T1000 (cell line): ENCODE results near the gene LIN37.

Source experiments
- DNase-seq: peaks from one replicate; lab custom pipeline; 2025; ENCODE audit warnings: mixed read lengths; lab: John Stamatoyannopoulos, UW

LIN37 gene

DNA sequence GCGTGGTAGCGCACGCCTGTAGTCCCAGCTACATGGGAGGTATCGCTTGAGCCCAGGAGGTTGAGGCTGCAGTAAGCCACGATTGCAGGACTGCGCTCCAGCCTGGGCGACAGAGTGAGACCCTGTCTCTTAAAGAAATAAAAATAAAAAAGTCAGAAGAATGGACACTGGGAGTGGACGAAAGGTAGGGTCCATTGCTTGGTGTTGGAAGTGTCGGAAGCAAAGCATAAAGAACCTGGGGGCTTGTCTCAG is 26.6 kb downstream of the LIN37 start:
- DNase-seq, result no peak

DNA sequence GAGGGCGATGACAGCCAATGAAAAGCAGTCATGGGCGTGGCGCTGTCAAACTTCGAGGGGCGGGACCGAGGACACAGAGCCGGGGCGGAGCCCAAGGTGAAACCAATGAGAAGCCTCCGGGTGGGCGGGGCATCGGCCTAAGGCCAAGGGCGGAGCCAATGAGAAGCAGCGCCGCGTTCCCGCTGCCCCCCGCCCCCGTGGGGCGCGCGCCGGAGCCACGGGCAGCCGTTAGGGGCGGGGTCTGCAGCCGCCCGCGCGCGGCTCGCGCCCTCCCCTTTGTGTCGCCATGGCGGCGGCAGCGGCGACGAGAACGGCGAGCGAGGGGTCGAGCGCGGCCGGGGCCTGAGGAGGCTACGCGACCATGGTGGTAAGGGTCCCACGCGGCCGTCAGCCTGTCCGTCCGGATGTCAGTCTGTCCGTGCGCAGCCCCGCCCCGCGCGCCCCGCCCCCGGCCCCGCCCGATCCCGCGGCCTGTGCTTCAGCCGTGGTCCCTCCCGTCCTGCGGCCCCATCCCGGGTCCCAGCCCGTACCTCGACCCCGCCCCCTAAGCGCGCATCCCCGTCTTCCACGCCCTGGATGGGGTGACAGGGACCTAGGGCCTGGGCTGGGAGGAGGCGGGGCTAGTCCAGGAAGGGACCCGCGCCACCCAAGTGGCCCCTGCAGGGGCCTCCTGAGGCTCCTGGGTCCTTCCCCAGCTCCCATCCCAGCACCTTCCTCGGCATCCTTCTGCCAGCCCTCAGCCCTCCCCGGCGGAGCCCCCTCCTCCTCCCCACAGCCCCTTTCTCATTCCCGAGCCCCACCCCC is 27.1 kb downstream of the LIN37 start, which contains the start of gene ARHGAP33:
Gene ARHGAP33 (plus strand): TSS at position 267 of the 804 bp plus-strand sequence. CDS start 95 bp downstream, at position 362.
- DNase-seq, result peak; percentile 98

DNA sequence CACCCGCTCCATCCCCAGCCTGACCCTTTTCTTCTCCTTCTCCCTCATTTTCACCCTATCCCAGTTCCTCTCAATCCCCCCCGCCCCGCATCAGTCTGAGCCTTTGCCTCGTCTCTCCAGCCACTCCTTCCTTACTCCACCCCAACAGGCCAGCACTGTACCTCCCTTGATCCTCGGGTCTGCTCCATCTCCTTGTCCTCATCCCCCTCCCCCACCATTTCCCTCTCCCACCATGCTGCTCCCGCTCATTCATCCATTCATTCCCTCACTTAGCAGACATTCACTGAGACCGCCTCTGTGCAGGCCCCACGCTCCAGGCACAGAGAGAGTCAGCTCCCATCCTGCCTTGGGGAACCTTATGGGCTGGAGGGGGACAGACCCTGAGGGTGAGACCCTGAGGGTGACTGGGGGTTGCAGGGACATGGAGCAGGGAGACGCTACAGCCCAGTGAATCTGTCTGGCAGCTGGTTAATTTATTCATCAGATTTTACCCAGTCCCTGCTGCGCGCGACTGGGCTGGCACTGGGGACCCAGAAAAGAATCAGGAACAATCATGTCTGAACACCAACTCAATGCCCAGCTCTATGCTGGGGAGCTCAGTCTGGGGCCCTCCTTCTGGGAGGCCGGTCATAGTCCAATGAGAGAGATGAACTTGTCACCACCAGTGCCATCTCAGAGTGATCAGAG is 27.9 kb downstream of the LIN37 start:
- no peak for DNase-seq

DNA sequence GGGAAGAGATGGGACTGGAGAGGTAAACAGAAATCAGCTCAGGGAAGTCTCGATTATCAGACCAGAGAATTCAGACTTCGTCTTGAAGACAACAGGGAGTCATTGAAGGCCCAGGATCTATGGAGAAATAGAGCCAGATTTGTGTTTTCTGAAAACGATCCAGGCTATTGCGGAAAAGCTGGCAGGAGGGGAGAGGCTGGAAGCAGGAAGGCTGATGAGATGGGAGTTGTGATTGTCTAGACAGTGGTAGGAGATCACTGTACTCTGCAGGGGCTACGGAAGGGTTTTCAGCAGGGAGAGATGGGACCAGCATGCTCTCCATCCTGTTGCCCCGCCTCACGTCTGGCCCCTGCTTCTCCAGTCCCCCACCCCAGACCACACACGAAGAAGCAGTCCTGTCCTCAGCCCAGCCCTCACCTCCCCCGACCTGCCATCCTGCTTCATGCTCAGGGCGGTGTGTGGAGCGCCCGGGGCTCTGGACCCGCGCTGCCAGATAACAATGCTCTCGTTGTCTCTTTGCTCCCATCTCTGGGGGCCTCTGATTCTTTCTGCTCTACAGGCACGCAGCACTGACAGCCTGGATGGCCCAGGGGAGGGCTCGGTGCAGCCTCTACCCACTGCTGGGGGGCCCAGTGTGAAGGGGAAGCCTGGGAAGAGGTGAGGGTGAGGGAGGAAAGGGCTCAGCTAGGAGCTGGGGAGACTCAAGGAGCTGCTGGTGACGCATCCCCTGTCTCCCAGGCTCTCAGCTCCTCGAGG is 28.9 kb downstream of the LIN37 start:
- DNase-seq, result no peak

DNA sequence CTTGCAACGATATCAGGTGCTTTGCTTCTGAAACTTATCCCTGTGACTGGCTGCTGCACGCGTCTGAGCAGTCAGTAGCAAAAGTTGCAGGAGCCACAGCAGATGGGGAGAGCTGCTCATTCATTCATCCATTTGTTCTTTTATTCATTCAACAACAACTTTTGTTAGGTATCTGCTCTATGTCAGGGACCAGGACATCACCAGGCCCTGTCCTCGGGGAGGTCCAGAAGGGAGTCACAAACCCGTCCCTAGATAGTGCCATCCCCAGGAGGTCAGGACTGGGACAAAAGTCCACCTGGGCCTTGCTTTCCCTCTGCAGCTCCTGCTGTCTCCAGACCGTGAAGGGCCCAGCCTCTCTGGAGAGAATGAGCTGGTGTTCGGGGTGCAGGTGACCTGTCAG is 29.6 kb downstream of the LIN37 start:
- no peak for DNase-seq

DNA sequence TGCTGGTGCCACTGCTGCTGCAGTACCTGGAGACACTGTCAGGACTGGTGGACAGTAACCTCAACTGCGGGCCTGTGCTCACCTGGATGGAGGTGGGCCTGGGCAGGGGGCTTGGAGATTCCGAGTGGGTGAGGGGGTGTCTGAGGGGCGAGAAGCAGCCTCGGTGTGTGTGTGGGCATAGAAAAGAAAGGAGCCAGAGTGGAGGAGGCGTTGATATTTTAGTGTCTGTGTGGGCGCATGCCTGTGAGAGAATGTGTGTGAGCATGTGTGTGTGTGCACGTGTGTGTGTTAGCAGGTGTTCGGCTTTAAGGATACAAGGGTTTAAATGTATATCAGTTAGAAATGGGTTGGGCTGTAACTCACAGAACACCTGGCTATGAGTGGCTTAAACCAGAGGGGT is 30.7 kb downstream of the LIN37 start:
- no peak for DNase-seq

DNA sequence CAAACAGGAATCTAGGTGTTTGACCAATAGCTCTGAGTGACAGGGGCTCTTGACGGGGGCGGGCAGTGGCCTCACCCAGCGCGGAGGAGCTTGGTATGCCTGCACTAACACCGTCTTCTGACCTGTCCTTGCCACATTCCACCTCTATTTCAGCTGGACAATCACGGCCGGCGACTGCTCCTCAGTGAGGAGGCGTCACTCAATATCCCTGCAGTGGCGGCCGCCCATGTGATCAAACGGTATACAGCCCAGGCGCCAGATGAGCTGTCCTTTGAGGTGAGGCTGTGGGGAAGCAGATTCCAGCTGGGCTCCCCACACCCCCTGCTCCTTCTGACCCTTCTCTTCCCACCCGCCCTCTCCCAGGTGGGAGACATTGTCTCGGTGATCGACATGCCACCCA is 31.7 kb downstream of the LIN37 start:
- no peak for DNase-seq

DNA sequence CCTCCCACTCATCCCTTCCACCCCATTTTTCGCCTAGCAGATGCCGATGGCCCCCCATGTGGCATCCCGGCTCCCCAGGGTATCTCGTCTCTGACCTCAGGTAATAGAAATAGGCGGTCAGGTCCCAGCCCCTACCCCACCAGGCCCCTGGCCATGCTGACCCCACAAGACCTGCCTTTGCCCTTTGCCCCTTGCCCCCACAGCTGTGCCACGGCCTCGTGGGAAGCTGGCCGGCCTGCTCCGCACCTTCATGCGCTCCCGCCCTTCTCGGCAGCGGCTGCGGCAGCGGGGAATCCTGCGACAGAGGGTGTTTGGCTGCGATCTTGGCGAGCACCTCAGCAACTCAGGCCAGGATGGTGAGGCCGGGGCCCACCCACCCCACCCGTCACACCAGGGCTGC is 32.3 kb downstream of the LIN37 start:
- DNase-seq, result no peak

DNA sequence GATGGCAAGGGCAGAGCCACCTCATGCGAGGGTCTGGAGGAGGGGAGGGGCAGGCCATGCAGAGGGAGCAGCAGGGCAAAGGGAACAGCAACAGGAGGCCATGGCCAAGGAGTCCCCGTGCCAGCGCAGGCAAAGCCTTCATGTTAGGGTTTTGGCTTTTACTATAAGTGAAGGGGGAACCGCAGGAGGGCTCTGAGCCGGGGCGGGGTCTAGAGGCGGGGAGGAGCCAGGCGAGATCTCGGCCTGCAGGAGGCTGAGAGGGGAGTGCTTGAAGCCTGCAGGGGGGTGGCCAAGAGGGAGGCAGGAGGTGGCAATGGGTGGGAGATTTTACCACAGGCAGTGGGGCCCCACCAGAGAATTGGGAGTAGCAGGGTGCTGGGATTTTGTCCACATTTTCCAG is 33.3 kb downstream of the LIN37 start:
- no peak for DNase-seq

DNA sequence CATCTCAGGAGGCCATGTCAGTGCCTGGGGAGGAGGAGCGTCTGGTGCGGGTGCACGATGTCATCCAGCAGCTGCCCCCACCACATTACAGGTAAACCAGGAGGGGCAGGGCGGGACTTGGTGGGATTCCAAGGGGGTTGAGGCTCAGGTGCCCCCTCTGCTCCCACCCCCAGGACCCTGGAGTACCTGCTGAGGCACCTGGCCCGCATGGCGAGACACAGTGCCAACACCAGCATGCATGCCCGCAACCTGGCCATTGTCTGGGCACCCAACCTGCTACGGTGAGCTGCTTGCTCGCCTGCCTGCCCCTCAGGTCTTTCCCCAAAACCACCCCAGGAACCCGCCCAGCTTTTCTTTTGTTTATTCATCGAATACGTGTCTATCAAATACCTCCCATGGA is 34.2 kb downstream of the LIN37 start:
- DNase-seq, result no peak

DNA sequence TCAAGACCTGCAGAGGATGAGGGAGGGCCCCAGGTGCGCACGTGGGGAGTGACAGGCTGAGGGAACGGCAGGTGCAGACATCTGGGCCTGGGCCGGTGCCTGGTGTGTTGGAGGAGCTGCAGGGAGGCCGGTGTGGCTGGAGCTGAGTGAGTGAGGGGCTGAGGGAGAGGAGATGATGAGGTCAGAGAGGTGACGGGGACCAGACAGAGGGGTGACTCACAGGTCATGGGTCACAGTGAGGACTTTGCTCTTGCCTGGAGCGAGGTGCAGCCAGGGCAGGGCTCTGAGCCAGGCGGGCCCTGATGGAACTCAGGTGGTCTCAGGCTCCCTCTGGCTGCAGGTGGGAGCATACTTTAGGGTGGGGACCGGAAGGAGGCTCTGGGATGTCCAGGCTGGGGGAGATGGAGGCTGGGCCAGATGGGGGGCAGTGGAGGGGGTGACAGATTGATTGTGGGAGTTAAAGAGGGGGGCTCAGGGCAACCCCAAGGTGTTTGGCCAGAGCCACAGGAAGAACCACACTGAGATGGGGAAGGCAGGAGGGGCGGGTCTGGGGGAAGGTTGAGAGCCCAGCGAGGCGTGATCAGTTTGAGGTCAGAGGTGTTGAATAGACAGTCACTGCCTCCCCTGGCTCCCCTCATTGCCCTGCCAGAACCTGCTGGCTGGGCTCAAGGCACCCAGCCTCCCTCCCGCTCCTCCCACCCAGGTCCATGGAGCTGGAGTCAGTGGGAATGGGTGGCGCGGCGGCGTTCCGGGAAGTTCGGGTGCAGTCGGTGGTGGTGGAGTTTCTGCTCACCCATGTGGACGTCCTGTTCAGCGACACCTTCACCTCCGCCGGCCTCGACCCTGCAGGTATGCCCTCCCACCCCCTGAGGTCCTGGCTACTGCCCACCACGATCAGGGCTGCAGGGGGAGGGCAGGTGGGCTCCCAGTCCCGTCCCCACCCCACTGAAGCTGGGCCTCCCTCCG is 35.4 kb downstream of the LIN37 start:
- no peak for DNase-seq

DNA sequence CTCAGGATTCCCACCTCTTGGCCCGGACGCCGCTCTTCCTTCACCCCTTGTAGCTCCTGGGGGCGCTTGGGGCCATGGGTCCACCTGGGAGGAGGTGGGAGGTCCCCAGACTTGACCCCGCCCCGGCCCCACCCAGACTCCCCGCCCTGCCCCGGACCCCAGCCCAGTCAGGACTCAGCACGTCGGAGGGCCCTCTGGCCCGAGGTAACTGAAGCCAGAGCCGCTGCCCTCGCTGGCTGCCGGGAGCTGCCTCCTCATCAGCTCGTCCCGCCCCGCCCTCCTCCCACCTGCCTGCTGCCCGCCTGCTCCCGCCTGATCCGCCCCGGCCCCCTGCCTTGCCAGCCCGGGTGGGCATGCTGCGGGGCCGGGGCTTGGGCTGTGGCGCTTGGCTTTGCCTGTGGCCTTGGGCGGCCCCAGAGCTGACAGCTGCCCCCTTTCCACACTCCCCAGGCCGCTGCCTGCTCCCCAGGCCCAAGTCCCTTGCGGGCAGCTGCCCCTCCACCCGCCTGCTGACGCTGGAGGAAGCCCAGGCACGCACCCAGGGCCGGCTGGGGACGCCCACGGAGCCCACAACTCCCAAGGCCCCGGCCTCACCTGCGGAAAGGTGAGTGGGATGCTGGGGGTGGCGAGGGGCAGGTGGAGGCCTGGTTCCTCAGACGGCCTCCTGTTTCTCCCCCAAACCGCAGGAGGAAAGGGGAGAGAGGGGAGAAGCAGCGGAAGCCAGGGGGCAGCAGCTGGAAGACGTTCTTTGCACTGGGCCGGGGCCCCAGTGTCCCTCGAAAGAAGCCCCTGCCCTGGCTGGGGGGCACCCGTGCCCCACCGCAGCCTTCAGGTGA is 36.3 kb downstream of the LIN37 start:
- DNase-seq, result no peak

DNA sequence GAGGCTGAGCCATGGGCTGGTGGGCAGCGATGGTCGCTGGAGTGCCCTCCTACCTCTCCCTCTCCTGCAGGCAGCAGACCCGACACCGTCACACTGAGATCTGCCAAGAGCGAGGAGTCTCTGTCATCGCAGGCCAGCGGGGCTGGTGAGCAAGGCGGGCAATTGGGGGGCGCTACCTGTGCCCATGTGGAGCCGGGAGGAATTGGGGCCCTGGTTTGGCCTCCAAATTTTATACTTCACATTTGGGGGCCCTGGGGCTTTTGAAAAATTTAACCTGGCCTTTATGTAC is 36.9 kb downstream of the LIN37 start:
- no peak for DNase-seq

DNA sequence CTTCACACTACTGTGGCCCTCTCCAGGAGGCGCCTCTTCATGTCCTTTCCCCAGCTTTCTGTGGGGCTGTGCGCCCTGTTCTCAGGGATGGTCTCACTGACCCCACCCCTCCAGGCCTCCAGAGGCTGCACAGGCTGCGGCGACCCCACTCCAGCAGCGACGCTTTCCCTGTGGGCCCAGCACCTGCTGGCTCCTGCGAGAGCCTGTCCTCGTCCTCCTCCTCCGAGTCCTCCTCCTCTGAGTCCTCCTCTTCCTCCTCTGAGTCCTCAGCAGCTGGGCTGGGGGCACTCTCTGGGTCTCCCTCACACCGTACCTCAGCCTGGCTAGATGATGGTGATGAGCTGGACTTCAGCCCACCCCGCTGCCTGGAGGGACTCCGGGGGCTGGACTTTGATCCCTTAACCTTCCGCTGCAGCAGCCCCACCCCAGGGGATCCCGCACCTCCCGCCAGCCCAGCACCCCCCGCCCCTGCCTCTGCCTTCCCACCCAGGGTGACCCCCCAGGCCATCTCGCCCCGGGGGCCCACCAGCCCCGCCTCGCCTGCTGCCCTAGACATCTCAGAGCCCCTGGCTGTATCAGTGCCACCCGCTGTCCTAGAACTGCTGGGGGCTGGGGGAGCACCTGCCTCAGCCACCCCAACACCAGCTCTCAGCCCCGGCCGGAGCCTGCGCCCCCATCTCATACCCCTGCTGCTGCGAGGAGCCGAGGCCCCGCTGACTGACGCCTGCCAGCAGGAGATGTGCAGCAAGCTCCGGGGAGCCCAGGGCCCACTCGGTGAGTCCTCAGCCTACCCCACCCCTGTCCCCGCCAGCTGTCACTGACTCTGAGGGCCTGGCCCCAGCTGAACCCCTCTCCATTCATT is 38.2 kb downstream of the LIN37 start:
- no peak for DNase-seq

DNA sequence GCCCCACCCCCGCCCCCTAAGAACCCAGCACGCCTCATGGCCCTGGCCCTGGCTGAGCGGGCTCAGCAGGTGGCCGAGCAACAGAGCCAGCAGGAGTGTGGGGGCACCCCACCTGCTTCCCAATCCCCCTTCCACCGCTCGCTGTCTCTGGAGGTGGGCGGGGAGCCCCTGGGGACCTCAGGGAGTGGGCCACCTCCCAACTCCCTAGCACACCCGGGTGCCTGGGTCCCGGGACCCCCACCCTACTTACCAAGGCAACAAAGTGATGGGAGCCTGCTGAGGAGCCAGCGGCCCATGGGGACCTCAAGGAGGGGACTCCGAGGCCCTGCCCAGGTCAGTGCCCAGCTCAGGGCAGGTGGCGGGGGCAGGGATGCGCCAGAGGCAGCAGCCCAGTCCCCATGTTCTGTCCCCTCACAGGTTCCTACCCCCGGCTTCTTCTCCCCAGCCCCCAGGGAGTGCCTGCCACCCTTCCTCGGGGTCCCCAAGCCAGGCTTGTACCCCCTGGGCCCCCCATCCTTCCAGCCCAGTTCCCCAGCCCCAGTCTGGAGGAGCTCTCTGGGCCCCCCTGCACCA is 38.9 kb downstream of the LIN37 start:
- no peak for DNase-seq

DNA sequence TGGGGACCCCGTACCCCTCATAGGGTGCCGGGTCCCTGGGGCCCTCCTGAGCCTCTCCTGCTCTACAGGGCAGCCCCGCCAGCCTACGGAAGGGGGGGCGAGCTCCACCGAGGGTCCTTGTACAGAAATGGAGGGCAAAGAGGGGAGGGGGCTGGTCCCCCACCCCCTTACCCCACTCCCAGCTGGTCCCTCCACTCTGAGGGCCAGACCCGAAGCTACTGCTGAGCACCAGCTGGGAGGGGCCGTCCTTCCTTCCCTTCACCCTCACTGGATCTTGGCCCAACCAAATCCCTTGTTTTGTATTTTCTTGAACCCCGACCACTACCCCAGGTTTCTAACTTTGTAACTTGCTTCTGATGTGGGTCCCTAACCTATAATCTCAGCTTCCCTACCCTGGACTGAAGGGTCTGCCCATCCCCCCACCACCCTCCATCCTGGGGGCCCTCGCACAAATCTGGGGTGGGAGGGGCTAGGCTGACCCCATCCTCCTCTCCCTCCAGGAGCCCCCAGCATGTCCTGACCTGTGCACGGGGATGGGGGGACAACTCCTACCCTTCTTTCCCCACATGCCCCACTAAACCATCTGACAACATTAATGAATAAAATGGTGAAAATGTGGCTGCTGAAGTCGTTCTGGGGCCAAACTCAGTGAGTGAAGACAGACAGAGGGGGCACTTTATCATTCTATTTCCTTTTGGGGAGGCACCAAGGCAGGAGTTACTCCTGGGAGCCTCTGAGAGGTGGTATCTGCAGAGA is 40.0 kb downstream of the LIN37 start:
- DNase-seq, result no peak

DNA sequence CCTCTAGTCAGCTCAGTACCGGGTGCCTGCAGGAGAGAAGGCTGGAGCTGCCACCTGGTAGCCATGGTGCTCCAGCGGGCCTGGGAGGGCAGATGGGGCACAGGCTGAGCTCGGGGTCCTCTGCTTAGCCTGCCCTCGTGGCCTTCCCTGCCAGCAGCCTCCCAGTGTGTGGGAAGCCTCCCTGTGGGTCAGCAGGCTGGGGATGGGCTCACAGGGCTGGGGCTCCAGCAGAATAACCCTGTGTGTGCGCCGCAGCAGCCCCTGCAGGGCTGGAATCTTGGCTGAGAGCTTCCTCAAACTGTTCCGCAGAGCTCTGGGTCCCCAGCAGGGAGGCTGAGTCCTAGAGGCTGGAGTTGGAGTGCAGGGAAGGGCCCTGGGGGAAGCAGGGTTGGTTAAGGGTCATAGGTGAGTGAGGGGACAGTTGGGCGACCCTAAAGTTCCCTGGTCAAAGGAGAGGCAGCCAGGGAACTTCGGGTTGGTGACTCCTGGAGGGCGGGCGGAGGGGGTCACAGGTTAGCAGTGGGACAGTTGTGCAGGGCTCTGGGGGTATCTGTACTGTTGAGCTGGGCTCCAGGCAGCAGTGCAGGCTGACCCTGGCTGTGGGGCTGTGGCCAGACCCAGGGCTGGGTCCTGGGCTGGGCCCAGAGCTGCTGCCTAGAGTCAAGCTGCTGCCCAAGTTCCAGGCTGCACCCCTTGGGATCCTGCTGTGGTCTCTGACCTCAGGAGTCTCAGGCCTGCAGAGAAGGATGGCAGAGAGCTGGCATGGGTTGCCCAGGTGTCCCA is 41.0 kb downstream of the LIN37 start:
- no peak for DNase-seq
